NOMO-1 (cell line): ENCODE results near the gene DHX35.

Experiments used
- DNase-seq, 2 experiments: peaks; one replicate each; lab custom pipeline; 2025; ENCODE audit not compliant: unreplicated experiment in 2 of 2; lab: John Stamatoyannopoulos, UW

DHX35 gene

DNA sequence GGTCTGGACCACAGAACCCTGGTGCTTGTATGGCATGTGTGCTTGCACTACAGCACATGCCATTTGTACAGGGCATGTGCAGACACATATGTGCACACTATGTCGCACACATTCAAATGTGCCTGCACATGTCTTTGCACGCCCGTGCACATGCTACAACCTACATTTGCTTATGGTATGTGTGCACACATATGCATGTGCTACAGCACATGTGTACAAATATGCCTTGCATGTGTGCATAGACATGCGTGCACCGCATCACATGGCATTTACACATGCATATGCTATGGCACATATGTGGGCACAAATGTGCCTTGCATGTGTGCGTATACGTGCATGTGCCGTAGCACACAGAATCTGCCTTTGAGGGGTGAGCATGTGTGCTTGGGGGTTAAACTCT, 90.5 kb downstream of the DHX35 start:
- DNase-seq: no peak

DNA sequence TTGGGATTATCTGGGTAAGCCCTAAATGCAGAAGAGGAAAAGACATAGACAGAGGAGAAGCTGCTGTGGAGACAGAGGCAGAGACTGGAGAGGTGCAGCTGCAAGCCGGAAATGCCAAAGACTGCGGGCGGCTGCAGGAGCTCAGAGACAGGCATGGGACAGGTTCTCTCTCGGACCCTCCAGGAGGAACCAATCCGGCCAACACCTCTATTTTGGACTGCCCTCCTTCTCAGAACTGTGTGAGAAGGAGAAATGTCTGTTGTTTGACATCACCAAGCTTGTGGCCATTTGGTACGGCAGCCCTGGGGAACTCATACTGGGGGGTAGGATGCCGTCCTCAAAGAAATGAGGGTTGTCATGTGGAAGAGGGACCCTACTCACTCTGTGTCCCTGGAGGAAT, 95.0 kb downstream of the DHX35 start:
- DNase-seq: no peak

DNA sequence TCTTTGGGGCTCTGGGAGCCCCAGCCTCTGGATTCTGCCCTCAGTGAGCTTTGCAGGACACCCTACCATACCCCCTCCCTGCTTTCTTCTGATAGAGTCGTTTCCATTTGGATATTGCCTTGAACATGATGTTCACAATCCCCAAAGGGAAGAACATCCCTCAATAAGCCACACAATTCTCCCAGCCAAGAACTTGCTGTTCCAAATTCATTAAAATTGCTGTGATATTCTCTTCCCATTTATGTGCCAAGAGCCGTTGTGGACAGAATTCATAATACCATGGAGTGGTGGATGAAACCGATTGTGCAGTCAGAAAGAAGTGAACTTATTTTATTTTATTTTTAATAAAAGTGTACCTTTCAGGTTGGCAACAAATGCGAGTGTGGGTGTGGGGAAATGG, 95.8 kb downstream of the DHX35 start:
- DNase-seq: no peak

DNA sequence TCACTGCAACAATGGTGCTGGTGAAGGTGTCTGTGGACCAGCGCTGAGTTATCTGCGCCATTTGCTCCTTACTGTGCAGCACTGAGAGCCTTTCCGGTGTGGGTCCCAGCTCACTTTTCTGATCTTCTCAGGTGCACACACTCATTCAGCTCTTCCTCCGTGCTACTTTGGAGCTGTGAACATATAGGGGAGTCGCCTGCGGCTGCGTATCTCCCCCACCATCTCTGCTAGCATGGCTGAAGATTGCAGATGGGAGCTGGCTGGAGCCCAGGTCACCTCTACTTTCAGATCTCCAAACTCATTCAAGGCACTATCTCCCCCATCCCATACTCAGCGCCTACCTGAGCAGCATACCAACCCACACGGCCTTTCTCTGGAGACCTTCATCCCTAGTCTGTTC, 96.9 kb downstream of the DHX35 start:
- DNase-seq: no peak

DNA sequence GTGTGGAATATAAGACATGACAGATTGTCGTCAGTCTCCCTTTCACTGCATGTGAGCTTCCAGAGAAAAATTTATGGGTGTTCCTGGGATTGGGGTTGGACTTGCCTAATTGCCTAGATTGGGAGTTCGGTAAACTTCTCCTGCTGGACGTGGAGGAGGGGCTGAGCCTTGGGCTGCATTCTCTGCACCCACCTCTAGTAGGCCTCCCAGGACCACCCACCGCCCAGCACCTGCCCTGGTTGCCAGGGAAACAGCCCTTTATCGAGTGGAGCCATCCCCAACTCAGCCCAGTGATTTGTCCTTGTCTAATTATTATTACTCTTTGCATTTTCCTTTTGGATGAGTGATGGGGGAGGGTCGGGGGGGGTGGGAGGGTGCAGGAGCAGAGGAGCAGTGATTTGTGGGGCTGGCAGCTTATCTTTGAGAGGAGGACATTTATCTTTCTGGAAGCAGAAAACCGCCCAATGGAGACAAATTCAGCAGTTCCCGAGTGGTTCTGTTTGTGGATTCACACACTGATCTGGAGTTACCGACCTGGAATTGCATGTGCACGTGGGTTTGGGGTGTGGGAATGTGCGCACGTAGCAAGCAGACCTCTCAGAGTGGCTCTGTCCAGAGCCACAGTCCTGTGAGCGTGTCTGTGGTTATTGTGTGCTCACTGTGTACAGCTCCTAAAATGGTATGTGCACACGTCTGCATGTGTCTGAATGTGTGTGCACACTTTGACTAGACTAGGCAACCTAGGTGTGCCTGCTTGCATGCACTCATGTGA, 104.5 kb downstream of the DHX35 start:
- DNase-seq: no peak

DNA sequence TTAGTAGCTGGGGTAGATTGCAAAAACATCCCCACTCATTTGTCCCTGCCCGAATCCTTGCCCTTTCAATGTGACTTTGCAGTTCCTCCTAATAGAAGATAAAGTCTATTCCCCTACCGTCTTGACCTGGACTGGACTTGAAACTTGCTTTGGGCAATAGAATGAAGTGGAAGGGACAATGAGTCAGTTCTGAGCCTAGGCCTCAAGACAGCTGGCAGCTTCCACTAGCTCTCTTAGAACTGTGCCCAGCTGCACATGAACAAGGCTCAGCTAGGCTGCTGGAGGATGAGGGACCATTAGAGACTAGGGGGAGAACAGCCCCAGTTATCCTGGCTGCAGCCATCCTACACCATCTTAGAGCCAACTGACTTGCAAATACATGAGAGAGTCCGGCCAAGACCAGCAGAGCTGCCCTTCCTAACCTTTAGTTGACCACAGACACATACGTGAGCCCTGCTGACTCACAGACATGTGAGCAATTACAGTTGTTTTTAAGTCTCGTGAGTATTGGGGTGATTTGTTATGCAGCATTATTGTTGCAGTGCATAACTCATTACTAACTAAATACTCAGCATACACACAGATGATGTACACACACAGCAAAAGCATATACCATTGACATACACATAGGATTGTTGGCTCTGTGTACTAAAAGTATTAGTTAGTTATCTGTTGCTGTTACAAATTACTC, 105.5 kb downstream of the DHX35 start:
- no peak for DNase-seq

DNA sequence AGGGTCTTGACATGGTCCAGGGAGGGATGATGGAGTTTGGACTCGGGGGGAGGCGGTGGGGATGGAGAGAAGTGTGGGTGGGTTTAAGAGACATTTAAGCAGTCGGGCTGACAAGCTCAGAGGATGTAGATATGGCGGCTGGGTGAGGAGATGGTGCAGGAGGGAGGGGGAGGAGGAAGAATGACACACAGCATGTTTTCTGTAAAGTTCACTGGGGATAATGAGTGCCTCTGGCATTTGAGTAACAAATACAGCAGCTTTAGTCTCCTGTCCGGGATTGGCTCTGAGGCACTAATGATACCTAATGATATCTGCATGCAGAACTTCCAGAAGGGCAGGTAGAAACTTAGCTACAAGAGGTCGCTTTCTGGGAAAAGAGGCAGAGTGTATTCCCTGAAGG, 107.8 kb downstream of the DHX35 start:
- DNase-seq: no peak

DNA sequence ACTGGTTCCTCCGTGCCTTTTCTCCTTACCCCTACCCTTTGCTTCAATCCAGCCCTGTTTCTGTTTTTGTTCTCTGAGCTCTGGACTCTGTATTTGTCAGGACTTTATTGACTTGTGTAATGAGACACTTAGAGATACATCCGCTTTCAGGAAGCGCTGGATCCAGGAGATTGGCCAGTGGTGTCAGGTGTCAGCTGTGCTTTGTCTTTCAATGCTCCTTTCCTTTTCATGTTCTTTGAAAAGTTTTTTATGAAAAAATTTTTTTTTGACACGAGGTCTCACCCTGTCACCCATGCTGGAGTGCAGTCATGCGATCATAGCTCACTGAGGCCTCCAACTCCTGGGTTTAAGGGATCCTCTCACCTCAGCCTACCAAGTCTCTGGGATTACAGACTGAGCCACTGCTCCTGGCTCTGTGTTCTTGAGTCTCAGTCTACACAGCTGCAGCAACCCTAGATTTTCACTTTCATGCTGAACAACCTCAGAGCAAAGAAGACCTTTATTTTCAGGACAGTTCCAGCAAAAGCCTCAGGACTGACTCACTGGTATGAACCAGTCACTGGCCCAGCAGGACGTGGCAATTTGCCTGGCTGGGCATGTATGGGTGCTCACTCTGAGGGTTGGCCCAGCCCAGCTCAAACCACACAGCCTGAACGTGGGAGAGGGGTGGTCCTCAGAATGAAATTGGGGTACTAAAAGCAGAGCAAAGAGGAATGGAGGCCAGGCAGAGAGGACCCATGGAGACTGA, 108.5 kb downstream of the DHX35 start:
- no peak for DNase-seq

DNA sequence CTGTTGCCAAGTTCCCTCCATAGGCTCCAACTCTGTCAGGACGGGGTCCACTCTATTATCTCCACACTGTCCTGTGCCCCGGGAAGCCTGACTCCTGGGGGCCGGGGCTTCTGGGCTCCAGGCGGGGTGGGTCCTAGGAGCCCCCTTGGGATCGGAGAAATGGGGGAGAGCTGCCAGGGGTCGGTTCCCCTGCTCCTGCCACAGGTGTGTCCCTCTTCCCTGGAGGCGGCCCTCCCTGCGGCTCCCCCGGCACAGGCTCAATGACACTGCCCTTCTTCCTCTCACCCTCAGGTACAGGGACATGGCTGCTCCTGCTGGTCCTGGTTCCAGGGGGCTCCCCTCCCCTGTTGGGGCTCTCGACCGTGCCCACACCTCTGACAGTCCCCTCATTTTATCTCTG, 110.0 kb downstream of the DHX35 start:
- no peak for DNase-seq

DNA sequence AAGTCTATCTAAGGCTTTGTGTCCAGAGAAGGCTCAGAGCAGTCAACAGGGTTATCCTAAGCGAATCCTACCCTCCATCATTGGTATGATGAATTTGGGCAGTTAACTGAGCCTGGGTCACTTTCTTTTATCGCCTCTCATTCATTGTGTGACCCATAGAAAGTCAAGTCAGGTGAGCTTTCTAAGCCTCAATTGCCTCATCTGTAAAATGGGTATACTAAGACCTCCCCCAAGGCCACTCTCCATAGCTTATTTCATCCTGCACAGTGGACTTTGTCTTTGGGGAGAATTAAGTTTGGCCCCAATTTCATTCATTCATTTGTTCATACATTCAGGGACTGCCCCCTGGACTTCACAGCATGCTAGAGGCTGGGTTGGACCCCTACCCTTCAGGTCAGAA, 110.5 kb downstream of the DHX35 start:
- no peak for DNase-seq

DNA sequence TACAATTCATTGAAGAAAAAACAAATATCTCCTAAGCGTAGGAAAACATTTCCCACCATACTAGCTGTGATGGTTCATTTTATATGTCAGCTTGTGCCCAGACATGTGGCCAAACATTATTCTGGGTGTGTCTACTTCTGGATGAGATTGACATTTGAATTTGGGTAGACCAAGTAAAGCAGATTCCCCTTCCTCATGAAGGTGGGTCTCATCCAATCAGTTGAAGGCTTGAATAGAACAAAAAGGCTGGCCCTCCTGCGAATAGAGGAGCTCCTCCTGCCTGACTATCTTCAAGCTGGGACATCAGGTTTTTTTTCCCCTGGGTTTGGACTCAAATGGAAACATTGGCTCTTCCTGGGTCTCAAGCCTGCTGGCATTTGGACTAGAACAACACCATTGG, 113.6 kb downstream of the DHX35 start:
- no peak for DNase-seq

DNA sequence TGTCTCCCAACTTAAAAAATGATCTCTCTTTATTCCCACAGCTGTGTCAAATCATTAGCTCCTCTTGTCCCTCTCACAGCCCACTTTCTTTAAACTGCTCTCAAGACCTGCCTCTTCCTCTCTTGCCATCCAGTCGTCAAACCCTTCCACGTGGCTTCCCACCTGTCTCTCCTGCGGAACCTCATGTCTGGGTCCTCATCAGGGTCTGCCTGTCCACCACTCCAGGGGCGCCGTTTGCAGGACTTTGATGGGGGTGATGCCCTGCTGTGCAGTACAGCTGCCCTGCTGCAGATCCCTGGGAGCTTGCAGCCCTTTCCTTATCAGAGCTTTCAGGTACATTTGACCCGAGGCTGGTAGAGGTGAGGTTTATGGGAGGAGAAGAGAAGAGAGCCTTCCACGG, 114.8 kb downstream of the DHX35 start:
- DNase-seq: no peak

DNA sequence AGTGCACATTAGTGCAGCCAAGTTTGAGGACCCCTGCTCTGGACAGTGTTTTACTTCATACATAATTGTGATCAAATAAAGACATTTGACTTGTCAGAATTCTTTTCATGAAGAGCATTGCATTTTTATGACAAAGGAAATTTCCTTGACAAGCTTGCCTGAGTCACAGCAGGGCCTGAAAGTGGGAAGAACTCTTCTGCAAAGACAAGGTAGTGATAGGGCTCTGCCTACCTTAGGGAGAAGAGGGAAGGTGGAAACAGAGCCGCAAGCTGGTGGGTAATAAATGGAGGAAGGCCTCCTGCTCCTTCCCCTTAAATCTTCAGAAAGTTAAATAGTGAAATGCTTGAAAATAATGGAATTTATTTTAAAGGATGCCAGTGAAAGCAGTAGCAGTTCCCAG, 118.2 kb downstream of the DHX35 start:
- DNase-seq: no peak

DNA sequence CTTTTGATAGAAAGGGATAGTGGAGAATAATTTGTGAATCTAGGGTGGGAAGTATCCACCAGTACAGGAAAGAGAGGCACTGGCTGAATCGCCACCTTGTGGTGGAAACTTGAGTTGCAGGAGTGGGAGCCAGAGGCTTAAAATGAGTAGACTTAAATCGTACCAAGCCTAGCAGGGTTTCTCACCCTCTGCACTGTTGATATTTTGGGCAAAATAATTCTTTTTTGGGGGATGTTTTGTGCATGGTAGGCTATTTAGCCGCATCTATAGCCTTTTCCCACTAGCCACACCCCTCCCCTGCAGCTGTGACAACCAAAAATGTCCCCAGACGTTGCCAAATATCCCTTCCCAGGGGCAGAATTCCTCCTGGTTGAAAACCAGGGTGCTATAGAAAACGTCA, 119.1 kb downstream of the DHX35 start:
- DNase-seq: peak; percentile 34 to 46

DNA sequence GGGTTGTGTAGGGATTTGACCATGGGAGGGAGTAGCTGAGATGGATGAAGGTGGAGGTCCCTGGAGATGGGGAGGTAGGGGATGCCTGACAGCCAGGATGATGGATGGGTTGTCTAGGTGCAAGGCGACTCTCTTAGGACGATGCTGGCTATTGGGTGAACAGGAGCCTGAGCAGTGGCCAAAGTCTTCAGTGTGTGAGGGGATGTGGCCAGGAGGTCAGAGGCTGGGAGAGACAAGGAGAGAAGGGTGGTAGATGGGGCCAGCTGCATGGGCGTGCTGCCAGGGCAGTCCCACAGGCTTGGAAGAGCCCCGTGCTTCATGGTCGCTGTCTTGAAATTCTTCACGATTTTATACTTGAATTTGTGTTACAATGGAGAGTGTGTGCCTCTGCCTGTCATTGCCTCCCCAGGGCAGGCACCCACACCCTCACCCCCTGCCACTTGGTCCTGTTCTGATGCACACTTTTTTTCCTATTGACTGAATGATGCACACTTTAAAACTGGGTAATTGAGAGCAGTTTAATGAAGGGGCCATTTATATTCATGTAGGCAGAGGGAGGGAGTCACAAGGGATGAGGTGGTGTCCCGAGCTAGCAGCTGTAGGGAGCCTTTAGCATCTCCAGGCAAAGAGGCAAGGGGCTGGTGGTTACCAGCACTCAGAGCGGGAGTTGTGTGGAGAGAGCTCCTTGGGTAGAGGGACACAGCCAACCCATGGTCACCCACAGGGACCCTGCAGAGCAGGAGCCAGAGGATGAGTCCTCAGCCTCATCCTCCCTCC, 120.7 kb downstream of the DHX35 start:
- DNase-seq: no peak

DNA sequence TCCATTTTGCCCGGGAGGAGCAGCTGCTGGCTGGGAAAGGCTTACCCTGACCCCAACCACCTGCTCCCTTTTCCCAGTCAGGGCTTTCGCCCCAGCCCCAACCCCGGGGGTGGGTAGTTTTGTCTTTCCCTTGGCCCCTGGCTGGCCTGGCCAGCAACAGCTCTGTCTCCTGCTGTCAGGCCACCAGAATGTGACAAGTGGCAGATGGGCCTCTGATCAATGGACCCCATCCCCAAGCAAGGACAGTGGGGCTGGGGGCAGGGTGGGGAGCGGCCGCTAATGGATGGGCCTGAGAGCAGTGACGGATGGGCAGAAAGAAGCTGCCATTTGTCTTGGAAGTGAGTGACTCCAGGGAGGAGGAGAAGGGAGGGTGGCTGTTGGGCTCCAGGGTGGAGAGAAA, 121.6 kb downstream of the DHX35 start:
- no peak for DNase-seq

DNA sequence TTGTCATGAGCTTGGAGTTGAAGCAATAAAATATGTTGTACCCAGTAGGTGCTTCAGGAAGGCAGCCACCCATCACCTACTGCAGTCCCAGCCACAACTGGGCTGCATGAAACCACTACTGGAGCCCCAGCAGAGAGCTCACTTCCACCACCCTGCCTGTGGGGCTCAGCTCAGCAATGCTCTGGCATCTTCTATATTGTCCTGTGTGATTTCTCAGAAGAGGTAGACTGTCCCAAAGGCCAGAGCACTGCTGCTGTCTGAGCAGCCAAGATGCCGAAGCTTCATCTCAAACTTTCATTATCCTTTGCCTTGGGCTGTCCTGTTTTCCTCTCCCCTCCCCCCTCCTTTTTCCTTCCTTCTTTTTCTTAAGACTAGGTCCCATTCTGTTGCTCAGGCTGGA, 126.9 kb downstream of the DHX35 start:
- DNase-seq: no peak
